Activated CD8-positive, alpha-beta memory T cell treated with anti-CD3 and anti-CD28 coated beads, Interleukin-2, amount 10 ng/mL, durations not matched to agents 7 days and 5 days (primary cell): ENCODE measurements around the gene RAB22A. TPM values are rescaled to one million over a fixed set of nuclear protein-coding genes. Genes with fewer than 3 reads are reported as not detected.
A peak's percentile ranks its signal among the peaks of the same experiment; 100 is the strongest.

Source experiments
- ATAC-seq: fragments of 150-1000 bp; cut with Tn5 transposase; one replicate; pipeline ENCODE4 v1.10.0; 2021; ENCODE audit warnings: moderate library complexity
- CTCF ChIA-PET: fragments of 350-600 bp; sonication (Branson Sonifier 250); formaldehyde crosslinking; loops from one replicate; lab custom pipeline; 2021; ENCODE audit warnings: antibody characterized with exemption; lab: Charles Lee
- DNase-seq: peaks from one replicate; pipeline ENCODE4 v3.0.0-alpha.2; 2020
- H3K27ac Mint-ChIP-seq: one replicate; pipeline ENCODE4 v1.8.0; 2021; ENCODE audit warnings: mild to moderate bottlenecking, mixed read lengths
- H3K27me3 Mint-ChIP-seq: one replicate; pipeline ENCODE4 v1.8.0; 2021; ENCODE audit warnings: mixed read lengths
- H3K36me3 Mint-ChIP-seq: one replicate; pipeline ENCODE4 v1.8.0; 2021; ENCODE audit warnings: mild to moderate bottlenecking, mixed read lengths
- H3K4me1 Mint-ChIP-seq: one replicate; pipeline ENCODE4 v1.8.0; 2021; ENCODE audit warnings: mixed read lengths
- H3K4me3 Mint-ChIP-seq: one replicate; pipeline ENCODE4 v1.8.0; 2021; ENCODE audit warnings: mild to moderate bottlenecking, moderate library complexity, mixed read lengths
- H3K9me3 Mint-ChIP-seq: one replicate; pipeline ENCODE4 v1.8.0; 2022; ENCODE audit warnings: low read depth, mixed read lengths
- total RNA-seq, 2 experiments: library from RNA; stranded (reverse); gene quantifications; one replicate each; pipeline ENCODE4 v1.2.3, GENCODE V29; 2021

RAB22A gene
- total RNA-seq, 2 experiments from 2014 or later = 13.2 to 14.7 TPM

GRCh38 chr20:58389324-58389967 is 79.9 kb downstream of the RAB22A start:
- Mint-ChIP-seq H3K36me3 (peaks cover 30% of the 10 kb centered on the region), H3K4me3 (peak overlapping the region; percentile 98), H3K4me1 (peaks cover 40% of the 10 kb centered on the region), H3K27me3 (peaks cover 3% of the 10 kb centered on the region), H3K9me3 (no peaks in the 10 kb centered on the region), H3K27ac (peak overlapping the region; percentile 97)
- peak; percentile 59 for ATAC-seq
- CTCF ChIA-PET = interaction anchor here (1.0 to 1.2 kb wide), 5 partner anchors 19 to 263 kb away, joined by 3 to 6 read pairs (median 4); partner anchors contain the start of gene STX16
- peak; percentile 59 for DNase-seq

GRCh38 chr20:58389968-58390658 is 80.6 kb downstream of the RAB22A start:
- CTCF ChIA-PET = no interaction called here
- H3K27me3 Mint-ChIP-seq = peaks cover 3% of the 10 kb centered on the region
- ATAC-seq (no peak), DNase-seq (no peak)
- peak overlapping the region; percentile 98 for H3K4me3 Mint-ChIP-seq
- no peaks in the 10 kb centered on the region for H3K9me3 Mint-ChIP-seq
- H3K27ac Mint-ChIP-seq = peak overlapping the region; percentile 97
- H3K36me3 Mint-ChIP-seq = peaks cover 34% of the 10 kb centered on the region
- H3K4me1 Mint-ChIP-seq = peaks cover 44% of the 10 kb centered on the region

GRCh38 chr20:58390659-58391035 is 81.1 kb downstream of the RAB22A start:
- CTCF ChIA-PET = no interaction called here

GRCh38 chr20:58392286-58392685 is 82.8 kb downstream of the RAB22A start:
- no peak for ATAC-seq
- peaks cover 39% of the 10 kb centered on the region for H3K36me3 Mint-ChIP-seq

More at GRCh38 chr20:58390659-58391035, 81.1 kb downstream of the RAB22A start:
- Mint-ChIP-seq H3K36me3 (peaks cover 37% of the 10 kb centered on the region), H3K4me1 (peaks cover 47% of the 10 kb centered on the region), H3K27ac (peak overlapping the region; percentile 97), H3K27me3 (peaks cover 3% of the 10 kb centered on the region), H3K4me3 (peak overlapping the region; percentile 98), H3K9me3 (no peaks in the 10 kb centered on the region)
- ATAC-seq (no peak), DNase-seq (no peak)

GRCh38 chr20:58393299-58393698 is 83.8 kb downstream of the RAB22A start:
- H3K4me3 Mint-ChIP-seq = no peak overlapping the region
- no peak for DNase-seq
- no peak overlapping the region for H3K27ac Mint-ChIP-seq
- CTCF ChIA-PET = no interaction called here
- no peaks in the 10 kb centered on the region for H3K27me3 Mint-ChIP-seq
- no peaks in the 10 kb centered on the region for H3K9me3 Mint-ChIP-seq
- ATAC-seq = no peak
- H3K4me1 Mint-ChIP-seq = peaks cover 65% of the 10 kb centered on the region
- H3K36me3 Mint-ChIP-seq = peaks cover 48% of the 10 kb centered on the region

More at GRCh38 chr20:58392286-58392685, 82.8 kb downstream of the RAB22A start:
- peaks cover 55% of the 10 kb centered on the region for H3K4me1 Mint-ChIP-seq
- CTCF ChIA-PET = no interaction called here
- H3K4me3 Mint-ChIP-seq = no peak overlapping the region
- peak overlapping the region; percentile 55 for H3K27ac Mint-ChIP-seq
- no peak for DNase-seq
- no peaks in the 10 kb centered on the region for H3K9me3 Mint-ChIP-seq
- no peaks in the 10 kb centered on the region for H3K27me3 Mint-ChIP-seq

GRCh38 chr20:58394801-58395200 is 85.3 kb downstream of the RAB22A start:
- Mint-ChIP-seq H3K27me3 (no peaks in the 10 kb centered on the region), H3K4me3 (no peak overlapping the region), H3K9me3 (no peaks in the 10 kb centered on the region), H3K36me3 (peaks cover 53% of the 10 kb centered on the region), H3K27ac (no peak overlapping the region), H3K4me1 (peaks cover 74% of the 10 kb centered on the region)
- CTCF ChIA-PET = no interaction called here
- DNase-seq (no peak), ATAC-seq (no peak)

GRCh38 chr20:58395604-58396003 is 86.1 kb downstream of the RAB22A start:
- peaks cover 47% of the 10 kb centered on the region for H3K36me3 Mint-ChIP-seq
- CTCF ChIA-PET = no interaction called here

GRCh38 chr20:58397429-58397828 is 87.9 kb downstream of the RAB22A start:
- no peak for DNase-seq
- Mint-ChIP-seq H3K27ac (no peak overlapping the region), H3K9me3 (no peaks in the 10 kb centered on the region), H3K4me1 (peaks cover 58% of the 10 kb centered on the region), H3K36me3 (peaks cover 33% of the 10 kb centered on the region), H3K27me3 (no peaks in the 10 kb centered on the region), H3K4me3 (no peak overlapping the region)
- CTCF ChIA-PET = no interaction called here
- ATAC-seq = no peak

More at GRCh38 chr20:58395604-58396003, 86.1 kb downstream of the RAB22A start:
- no peaks in the 10 kb centered on the region for H3K27me3 Mint-ChIP-seq
- no peak overlapping the region for H3K4me3 Mint-ChIP-seq
- no peaks in the 10 kb centered on the region for H3K9me3 Mint-ChIP-seq
- no peak overlapping the region for H3K27ac Mint-ChIP-seq
- ATAC-seq = no peak
- H3K4me1 Mint-ChIP-seq = peaks cover 73% of the 10 kb centered on the region
- no peak for DNase-seq

- Mint-ChIP-seq H3K27ac (no peak overlapping the region), H3K4me1 (peaks cover 53% of the 10 kb centered on the region), H3K4me3 (no peak overlapping the region), H3K27me3 (no peaks in the 10 kb centered on the region), H3K9me3 (no peaks in the 10 kb centered on the region), H3K36me3 (peaks cover 29% of the 10 kb centered on the region)
- CTCF ChIA-PET = no interaction called here
- ATAC-seq = no peak
- DNase-seq = no peak
Measured at GRCh38 chr20:58398254-58398653, 88.7 kb downstream of the RAB22A start.

GRCh38 chr20:58399926-58400325 is 90.4 kb downstream of the RAB22A start:
- ATAC-seq (no peak), DNase-seq (no peak)
- no peak overlapping the region for H3K4me3 Mint-ChIP-seq
- H3K36me3 Mint-ChIP-seq = peaks cover 22% of the 10 kb centered on the region
- peaks cover 42% of the 10 kb centered on the region for H3K4me1 Mint-ChIP-seq
- no peak overlapping the region for H3K27ac Mint-ChIP-seq
- CTCF ChIA-PET = no interaction called here
- no peaks in the 10 kb centered on the region for H3K27me3 Mint-ChIP-seq
- no peaks in the 10 kb centered on the region for H3K9me3 Mint-ChIP-seq

GRCh38 chr20:58401162-58401561 is 91.6 kb downstream of the RAB22A start:
- DNase-seq (no peak), ATAC-seq (no peak)
- CTCF ChIA-PET = no interaction called here
- Mint-ChIP-seq H3K4me3 (no peak overlapping the region), H3K4me1 (peaks cover 37% of the 10 kb centered on the region), H3K27me3 (no peaks in the 10 kb centered on the region), H3K27ac (no peak overlapping the region), H3K36me3 (peaks cover 19% of the 10 kb centered on the region), H3K9me3 (no peaks in the 10 kb centered on the region)

- no peak for DNase-seq
Measured at GRCh38 chr20:58402305-58402704, 92.8 kb downstream of the RAB22A start.

GRCh38 chr20:58402827-58403226 is 93.3 kb downstream of the RAB22A start:
- H3K27me3 Mint-ChIP-seq = no peaks in the 10 kb centered on the region
- no peak overlapping the region for H3K4me3 Mint-ChIP-seq
- no peak for ATAC-seq
- no peaks in the 10 kb centered on the region for H3K9me3 Mint-ChIP-seq
- H3K36me3 Mint-ChIP-seq = peaks cover 14% of the 10 kb centered on the region
- CTCF ChIA-PET = interaction anchor here (0.7 kb wide), 1 partner anchor 133 kb away, joined by 3 read pairs; no protein-coding TSS in a partner anchor
- H3K4me1 Mint-ChIP-seq = peaks cover 35% of the 10 kb centered on the region
- no peak overlapping the region for H3K27ac Mint-ChIP-seq
- DNase-seq = no peak

More at GRCh38 chr20:58402305-58402704, 92.8 kb downstream of the RAB22A start:
- Mint-ChIP-seq H3K4me3 (no peak overlapping the region), H3K36me3 (peaks cover 19% of the 10 kb centered on the region), H3K9me3 (no peaks in the 10 kb centered on the region), H3K27me3 (no peaks in the 10 kb centered on the region), H3K4me1 (peaks cover 36% of the 10 kb centered on the region), H3K27ac (no peak overlapping the region)
- CTCF ChIA-PET = interaction anchor here (0.7 kb wide), 1 partner anchor 132 kb away, joined by 3 read pairs; no protein-coding TSS in a partner anchor
- ATAC-seq = no peak

GRCh38 chr20:58403272-58403671 is 93.8 kb downstream of the RAB22A start:
- H3K4me3 Mint-ChIP-seq = no peak overlapping the region
- H3K36me3 Mint-ChIP-seq = peaks cover 11% of the 10 kb centered on the region
- CTCF ChIA-PET = no interaction called here
- H3K4me1 Mint-ChIP-seq = peaks cover 35% of the 10 kb centered on the region
- ATAC-seq (no peak), DNase-seq (no peak)
- no peaks in the 10 kb centered on the region for H3K9me3 Mint-ChIP-seq
- H3K27ac Mint-ChIP-seq = no peak overlapping the region
- H3K27me3 Mint-ChIP-seq = no peaks in the 10 kb centered on the region
